ENCODE results near the gene VSTM2L. TPM values are rescaled to one million over a fixed set of nuclear protein-coding genes. Genes with fewer than 3 reads are reported as not detected.

The VSTM2L gene
- total and polyA plus RNA-seq, 9 of the 15 experiments (the other 6 are each of a cell fraction or from before 2014, with no cell fraction given), result not detected

DNA sequence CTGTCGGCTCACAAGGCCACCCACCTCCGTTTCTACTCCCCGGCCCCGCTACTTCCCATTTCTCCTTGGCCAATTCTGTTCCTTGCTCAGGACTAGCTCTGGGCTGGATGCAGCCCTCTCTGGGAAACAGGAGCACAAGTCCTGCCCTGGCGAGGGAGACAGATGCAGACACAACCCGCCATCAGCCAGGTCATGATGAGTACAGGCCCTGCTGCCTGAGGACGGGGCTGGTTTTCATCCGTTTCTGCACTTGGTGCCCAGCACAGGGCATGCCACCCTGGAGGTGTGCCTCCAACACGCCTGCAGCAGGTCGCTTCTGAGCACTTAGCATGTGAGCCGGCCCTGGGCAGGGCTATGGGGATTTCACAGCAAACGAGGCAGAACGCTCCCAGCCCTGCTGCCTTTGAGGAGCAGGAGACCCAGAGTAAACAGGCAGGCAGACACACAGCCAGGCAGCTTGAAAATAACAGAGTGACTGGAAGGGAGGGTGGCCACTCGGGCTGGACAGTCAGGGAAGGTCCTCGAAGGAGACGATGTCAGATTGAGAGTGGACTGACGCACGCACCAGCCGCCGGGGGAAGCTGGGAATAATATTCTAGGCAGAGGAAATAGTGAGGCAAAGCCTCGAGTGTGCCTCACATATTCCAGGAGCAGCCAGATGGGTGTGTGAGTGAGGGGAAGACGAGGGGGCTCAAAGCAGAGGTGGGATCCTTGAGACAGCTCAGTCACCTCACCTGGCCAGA, 21.2 kb upstream of the VSTM2L start:
- ChIA-PET CTCF (ENCODE audit: low intra/inter-chr PET ratio) (no interaction called here), POLR2A (interaction anchor here (0.7 to 1.2 kb wide), 3 partner anchors 9 to 568 kb away, joined by 3 read pairs; no protein-coding TSS in a partner anchor)
- no peak overlapping the region; a peak in 1 of 4 replicates for H3K9ac ChIP-seq (ENCODE audit: insufficient read depth in 1 of 2, low read depth in 2 of 2, low read length in 2 of 2)
- H3K9me1 ChIP-seq (ENCODE audit: control insufficient read depth, insufficient read depth, low read length), result no peaks in the 10 kb centered on the region
- peaks cover 11 to 18% of the 10 kb centered on the region in 2 experiments; a peak in 4 of 5 replicates for H3K4me1 ChIP-seq (replicated peaks in 1 of 2; ENCODE audit: control insufficient read depth in 2 of 2, insufficient read depth in 2 of 2, low read length in 2 of 2)
- no peaks in the 10 kb centered on the region for H3K9me3 ChIP-seq (replicated peaks; ENCODE audit: control insufficient read depth, insufficient read depth, low read depth, low read length)
- FAIRE-seq, result no peak
- in situ Hi-C loops (cut with MboI), result no loop called here
- intact Hi-C loops (cut with micrococcal nuclease), result no loop called here
- H2AFZ ChIP-seq (ENCODE audit: low read depth, low read length), result no peak overlapping the region
- BruUV-seq (replicated peaks), result no TSS peak
- DNase-seq (ENCODE audit: extremely low read depth in 1 of 4, low spot score in 3 of 4), result no peak
- 12% methylated on average over 22 of the region's 22 CpGs for WGBS (ENCODE audit: insufficient coverage, low coverage, missing lambda C conversion rate)
- no peaks in the 10 kb centered on the region for H3K36me3 ChIP-seq (ENCODE audit: control insufficient read depth, insufficient read depth, low read length)
- no peak overlapping the region for H3K4me3 ChIP-seq
- no peak overlapping the region for H3K27ac ChIP-seq (ENCODE audit: extremely low read depth, low read depth, low read length)
- no peak; the same call in 2 of the 3 replicates for ATAC-seq
- H4K20me1 ChIP-seq (replicated peaks; ENCODE audit: control insufficient read depth, insufficient read depth, low read length), result peaks cover 10% of the 10 kb centered on the region; the same call in 1 of the 2 replicates
- no peaks in the 10 kb centered on the region for H3K79me2 ChIP-seq (ENCODE audit: control insufficient read depth, insufficient read depth, low read length)
- TF ChIP-seq XRCC5 (IDR thresholded peaks at IDR 0.05; ENCODE audit: low read depth, low read length), result no peak
- TF ChIP-seq, protein P1, sequence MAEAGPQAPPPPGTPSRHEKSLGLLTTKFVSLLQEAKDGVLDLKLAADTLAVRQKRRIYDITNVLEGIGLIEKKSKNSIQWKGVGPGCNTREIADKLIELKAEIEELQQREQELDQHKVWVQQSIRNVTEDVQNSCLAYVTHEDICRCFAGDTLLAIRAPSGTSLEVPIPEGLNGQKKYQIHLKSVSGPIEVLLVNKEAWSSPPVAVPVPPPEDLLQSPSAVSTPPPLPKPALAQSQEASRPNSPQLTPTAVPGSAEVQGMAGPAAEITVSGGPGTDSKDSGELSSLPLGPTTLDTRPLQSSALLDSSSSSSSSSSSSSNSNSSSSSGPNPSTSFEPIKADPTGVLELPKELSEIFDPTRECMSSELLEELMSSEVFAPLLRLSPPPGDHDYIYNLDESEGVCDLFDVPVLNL (CRISPR knock-in tag; IDR thresholded peaks at IDR 0.05; ENCODE audit: low read depth), result no peak
- TF ChIP-seq RAD21 (CRISPR knock-in tag; conservative IDR thresholded peaks at IDR 0.05 in 1 of 2, IDR thresholded peaks at IDR 0.05 in 1 of 2), result no peak
- TF ChIP-seq TAF7 (tag; IDR thresholded peaks at IDR 0.05), result no peak
- TF ChIP-seq MYC (IDR thresholded peaks at IDR 0.05; ENCODE audit: low read depth, low read length), result no peak
- no peak for TF ChIP-seq MYC (CRISPR knock-in tag; IDR thresholded peaks at IDR 0.05; ENCODE audit: borderline replicate concordance, low read depth)
- TF ChIP-seq ZNF140 (CRISPR knock-in tag; IDR thresholded peaks at IDR 0.05), result no peak
- peaks cover 36 to 78% of the 10 kb centered on the region in 2 experiments for H3K27me3 ChIP-seq (ENCODE audit: control insufficient read depth in 2 of 2, insufficient read depth in 2 of 2, low read length in 2 of 2)
- H3K4me2 ChIP-seq (ENCODE audit: insufficient read depth, low read length), result no peak overlapping the region

Measured in K562 (cell line).